GM18502 (cell line): Measurements from ENCODE around the gene ZNF586.
"Not testable (repeated sequence)": the region's sequence is repeated elsewhere in the genome, so short reads cannot be mapped to it uniquely, and the experiment has no call there.

Source experiments
- ATAC-seq: cut with Tn5 transposase; IDR thresholded peaks from one replicate; pipeline ENCODE4 v1.9.1; 2021; ENCODE audit warnings: mild to moderate bottlenecking; ENCODE audit not compliant: unreplicated experiment, poor library complexity

Gene ZNF586

GRCh38 chr19:57821095-57821494, 51.6 kb downstream of the ZNF586 start:
- ATAC-seq, result not testable (repeated sequence)

GRCh38 chr19:57821501-57821900, 52.0 kb downstream of the ZNF586 start:
- not testable (repeated sequence) for ATAC-seq

GRCh38 chr19:57823155-57823554, 53.7 kb downstream of the ZNF586 start:
- ATAC-seq, result not testable (repeated sequence)

GRCh38 chr19:57823608-57824007, 54.1 kb downstream of the ZNF586 start:
- ATAC-seq, result not testable (repeated sequence)

GRCh38 chr19:57825511-57825910, 56.0 kb downstream of the ZNF586 start:
- no peak for ATAC-seq

GRCh38 chr19:57829316-57829715, 59.8 kb downstream of the ZNF586 start:
- no peak for ATAC-seq

GRCh38 chr19:57830071-57830602, 60.7 kb downstream of the ZNF586 start, which contains the start of gene ZNF587B:
Gene ZNF587B (plus strand): TSS chr19:57830299. CDS start chr19:57830529, 230 bp downstream.
- ATAC-seq, result no peak
